Neural progenitor cell (in vitro differentiated cells): ENCODE measurements around the gene MCCC2.

Source experiments
- EZH2 ChIP-seq: fragments of 200-600 bp; sonication (generic); IDR thresholded peaks from 2 replicates; pipeline ENCODE4 v1.6.1; 2017; ENCODE audit warnings: antibody characterized with exemption, mild to moderate bottlenecking, moderate library complexity
- EZH2phosphoT487 ChIP-seq: fragments of 200-600 bp; sonication (generic); IDR thresholded peaks from 2 replicates; pipeline ENCODE4 v1.6.1; 2017; ENCODE audit warnings: antibody characterized with exemption
- TF ChIP-seq, protein P1 (sequence below): fragments of 200-600 bp; sonication (generic); IDR thresholded peaks from 2 replicates; pipeline ENCODE4 v1.5.1; 2017; ENCODE audit warnings: antibody characterized with exemption, mild to moderate bottlenecking

- TF ChIP-seq, protein P1, sequence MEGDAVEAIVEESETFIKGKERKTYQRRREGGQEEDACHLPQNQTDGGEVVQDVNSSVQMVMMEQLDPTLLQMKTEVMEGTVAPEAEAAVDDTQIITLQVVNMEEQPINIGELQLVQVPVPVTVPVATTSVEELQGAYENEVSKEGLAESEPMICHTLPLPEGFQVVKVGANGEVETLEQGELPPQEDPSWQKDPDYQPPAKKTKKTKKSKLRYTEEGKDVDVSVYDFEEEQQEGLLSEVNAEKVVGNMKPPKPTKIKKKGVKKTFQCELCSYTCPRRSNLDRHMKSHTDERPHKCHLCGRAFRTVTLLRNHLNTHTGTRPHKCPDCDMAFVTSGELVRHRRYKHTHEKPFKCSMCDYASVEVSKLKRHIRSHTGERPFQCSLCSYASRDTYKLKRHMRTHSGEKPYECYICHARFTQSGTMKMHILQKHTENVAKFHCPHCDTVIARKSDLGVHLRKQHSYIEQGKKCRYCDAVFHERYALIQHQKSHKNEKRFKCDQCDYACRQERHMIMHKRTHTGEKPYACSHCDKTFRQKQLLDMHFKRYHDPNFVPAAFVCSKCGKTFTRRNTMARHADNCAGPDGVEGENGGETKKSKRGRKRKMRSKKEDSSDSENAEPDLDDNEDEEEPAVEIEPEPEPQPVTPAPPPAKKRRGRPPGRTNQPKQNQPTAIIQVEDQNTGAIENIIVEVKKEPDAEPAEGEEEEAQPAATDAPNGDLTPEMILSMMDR: no peak
- TF ChIP-seq EZH2phosphoT487 (no peak), EZH2 (no peak)
Observed at GRCh38 chr5:71651579-71651978, 64.4 kb downstream of the MCCC2 start.
